Prostate gland (tissue), 2 donors: Measurements from ENCODE around the gene UBN1.

ENCODE experiments used
- CTCF ChIP-seq, 4 experiments: fragments of 200-600 bp in 2 of 4; fragments of 450-650 bp in 2 of 4; sonication (generic) in 2 of 4; IDR thresholded peaks; 1 replicate in 3 of 4; 2 replicates in 1 of 4; pipeline ENCODE4 v1.5.1; 2016 to 2019; ENCODE audit warnings: antibody characterized with exemption in 4 of 4, mild to moderate bottlenecking in 2 of 4, moderate library complexity in 2 of 4
- POLR2A ChIP-seq: fragments of 450-650 bp; IDR thresholded peaks from one replicate; pipeline ENCODE4 v1.6.1; 2016; ENCODE audit warnings: antibody characterized with exemption, mild to moderate bottlenecking

GRCh38 chr16:4839942-4840341 lies 7.3 kb upstream of the UBN1 start:
- no peak for TF ChIP-seq CTCF (IDR thresholded peaks at IDR 0.05)
- TF ChIP-seq POLR2A = no peak
